ENCODE data around the gene MAGI1. TPM values are rescaled to one million over a fixed set of nuclear protein-coding genes. Genes with fewer than 3 reads are reported as not detected.

Gene MAGI1
- total RNA-seq, 4 donors from 2014 or later, result 49.5 to 72.1 (median 67.6) TPM

DNA sequence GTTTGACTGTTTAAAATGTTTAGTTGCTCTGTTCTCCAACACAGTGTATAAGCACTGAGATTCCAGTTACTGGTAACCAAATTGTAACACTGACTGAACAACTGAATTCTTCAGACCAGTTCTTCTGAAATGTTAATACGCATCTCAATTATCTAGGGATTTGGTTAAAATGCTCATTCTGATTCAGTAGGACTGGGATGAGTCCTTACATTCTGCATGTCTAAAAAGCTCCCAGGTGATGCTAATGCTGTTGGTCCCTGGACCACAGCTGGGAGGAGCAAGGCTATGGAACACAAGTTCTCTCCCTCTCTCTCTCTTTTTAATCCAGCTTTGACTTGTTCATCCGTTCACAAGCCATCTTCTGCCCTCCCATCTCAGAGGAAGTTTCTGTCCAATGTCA, 380.3 kb downstream of the MAGI1 start:
- no peak for DNase-seq
- TF ChIP-seq CTCF (IDR thresholded peaks at IDR 0.05), result no peak
- no peak for TF ChIP-seq POLR2A (IDR thresholded peaks at IDR 0.05)
- Histone ChIP-seq H3K4me3 (no peak overlapping the region), H3K4me1 (no peaks in the 10 kb centered on the region), H3K36me3 (no peaks in the 10 kb centered on the region), H3K9me3 (no peaks in the 10 kb centered on the region), H3K27me3 (no peaks in the 10 kb centered on the region), H3K27ac (no peak overlapping the region)

- no peaks in the 10 kb centered on the region for H3K36me3 ChIP-seq
- DNase-seq, result no peak
- no peak overlapping the region for H3K4me3 ChIP-seq
- H3K9me3 ChIP-seq, result peaks cover 0 to 3% (median 0%) of the 10 kb centered on the region in 4 donors
- H3K27ac ChIP-seq, result no peak overlapping the region
- no peaks in the 10 kb centered on the region for H3K27me3 ChIP-seq
- no peak for TF ChIP-seq CTCF (IDR thresholded peaks at IDR 0.05)
- TF ChIP-seq POLR2A (IDR thresholded peaks at IDR 0.05), result no peak
- H3K4me1 ChIP-seq, result no peaks in the 10 kb centered on the region
Measured at GRCh38 chr3:65655061-65655460, 383.7 kb downstream of the MAGI1 start.

GRCh38 chr3:65653731-65654130, 385.0 kb downstream of the MAGI1 start:
- no peaks in the 10 kb centered on the region for H3K27me3 ChIP-seq
- TF ChIP-seq POLR2A (IDR thresholded peaks at IDR 0.05) (no peak), CTCF (IDR thresholded peaks at IDR 0.05) (no peak)
- H3K9me3 ChIP-seq, result peaks cover 0 to 3% (median 0%) of the 10 kb centered on the region in 4 donors
- no peak for DNase-seq
- no peaks in the 10 kb centered on the region for H3K4me1 ChIP-seq
- no peak overlapping the region for H3K27ac ChIP-seq
- no peak overlapping the region for H3K4me3 ChIP-seq
- no peaks in the 10 kb centered on the region for H3K36me3 ChIP-seq

GRCh38 chr3:65650247-65650646, 388.5 kb downstream of the MAGI1 start:
- peaks cover 0 to 17% (median 0%) of the 10 kb centered on the region in 4 donors for H3K9me3 ChIP-seq
- H3K36me3 ChIP-seq, result no peaks in the 10 kb centered on the region
- TF ChIP-seq POLR2A (IDR thresholded peaks at IDR 0.05), result no peak
- no peak for TF ChIP-seq CTCF (IDR thresholded peaks at IDR 0.05)
- H3K4me1 ChIP-seq, result no peaks in the 10 kb centered on the region
- no peak overlapping the region for H3K4me3 ChIP-seq
- H3K27ac ChIP-seq, result no peak overlapping the region
- DNase-seq, result no peak
- no peaks in the 10 kb centered on the region for H3K27me3 ChIP-seq

DNA sequence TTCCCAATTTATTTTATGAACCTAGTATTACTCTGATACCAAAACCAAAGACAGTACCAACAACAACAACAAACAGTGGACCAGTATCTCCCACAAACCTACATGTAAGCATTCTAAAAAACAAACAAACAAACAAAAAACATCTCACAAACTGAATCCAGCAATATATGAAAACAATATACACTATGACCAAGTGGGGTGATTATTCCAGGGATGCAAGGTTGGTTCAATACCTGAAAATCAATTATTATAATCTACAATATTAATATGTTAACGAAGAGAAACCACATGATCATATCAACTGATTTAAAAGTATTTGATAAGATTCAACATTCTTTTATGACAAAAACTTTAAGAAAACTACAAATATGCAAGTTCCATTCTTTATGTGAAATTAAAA, 391.3 kb downstream of the MAGI1 start:
- no peak overlapping the region for H3K27ac ChIP-seq
- H3K4me1 ChIP-seq, result no peaks in the 10 kb centered on the region
- peaks cover 0 to 17% (median 0%) of the 10 kb centered on the region in 4 donors for H3K9me3 ChIP-seq
- H3K4me3 ChIP-seq, result no peak overlapping the region
- TF ChIP-seq CTCF (IDR thresholded peaks at IDR 0.05) (no peak), POLR2A (IDR thresholded peaks at IDR 0.05) (no peak)
- no peaks in the 10 kb centered on the region for H3K27me3 ChIP-seq
- DNase-seq, result no peak
- H3K36me3 ChIP-seq, result no peaks in the 10 kb centered on the region

GRCh38 chr3:65642883-65643282, 395.8 kb downstream of the MAGI1 start:
- no peaks in the 10 kb centered on the region for H3K27me3 ChIP-seq
- H3K27ac ChIP-seq, result no peak overlapping the region
- no peak overlapping the region for H3K4me3 ChIP-seq
- H3K36me3 ChIP-seq, result no peaks in the 10 kb centered on the region
- no peaks in the 10 kb centered on the region for H3K4me1 ChIP-seq
- DNase-seq, result no peak
- H3K9me3 ChIP-seq, result peaks cover 0 to 11% (median 0%) of the 10 kb centered on the region in 4 donors
- TF ChIP-seq POLR2A (IDR thresholded peaks at IDR 0.05) (no peak), CTCF (IDR thresholded peaks at IDR 0.05) (no peak)
